GM18520 (cell line): ENCODE measurements around the gene CRYBG1.
"Not testable (repeated sequence)": the region's sequence is repeated elsewhere in the genome, so short reads cannot be mapped to it uniquely, and the experiment has no call there.

Source experiments
- ATAC-seq: cut with Tn5 transposase; IDR thresholded peaks from one replicate; pipeline ENCODE4 v1.9.1; 2021; ENCODE audit not compliant: unreplicated experiment

The CRYBG1 gene

GRCh38 chr6:106574741-106575458 lies 214.4 kb downstream of the CRYBG1 start:
- no peak for ATAC-seq

GRCh38 chr6:106579281-106579680 lies 218.8 kb downstream of the CRYBG1 start:
- ATAC-seq: no peak

- no peak for ATAC-seq
Observed at GRCh38 chr6:106581468-106581867, 221.0 kb downstream of the CRYBG1 start.

GRCh38 chr6:106586815-106587415 lies 226.4 kb downstream of the CRYBG1 start:
- ATAC-seq: no peak

GRCh38 chr6:106588937-106589336 lies 228.4 kb downstream of the CRYBG1 start:
- ATAC-seq: not testable (repeated sequence)

GRCh38 chr6:106591111-106591825 lies 230.8 kb downstream of the CRYBG1 start:
- no peak for ATAC-seq

GRCh38 chr6:106599440-106599839 lies 238.9 kb downstream of the CRYBG1 start:
- no peak for ATAC-seq

GRCh38 chr6:106600329-106600728 lies 239.8 kb downstream of the CRYBG1 start:
- ATAC-seq: no peak

- no peak for ATAC-seq
Observed at GRCh38 chr6:106608080-106608668, 247.7 kb downstream of the CRYBG1 start.

- no peak for ATAC-seq
Observed at GRCh38 chr6:106609699-106610098, 249.2 kb downstream of the CRYBG1 start.

- ATAC-seq: no peak
Observed at GRCh38 chr6:106611030-106611429, 250.5 kb downstream of the CRYBG1 start.

GRCh38 chr6:106612671-106613416 lies 252.3 kb downstream of the CRYBG1 start:
- no peak for ATAC-seq

GRCh38 chr6:106613590-106613989 lies 253.1 kb downstream of the CRYBG1 start:
- no peak for ATAC-seq

- no peak for ATAC-seq
Observed at GRCh38 chr6:106614166-106614565, 253.6 kb downstream of the CRYBG1 start.

GRCh38 chr6:106614592-106615257 lies 254.2 kb downstream of the CRYBG1 start:
- ATAC-seq: no peak

GRCh38 chr6:106617302-106617701 lies 256.8 kb downstream of the CRYBG1 start:
- ATAC-seq: no peak

GRCh38 chr6:106617857-106618256 lies 257.3 kb downstream of the CRYBG1 start:
- ATAC-seq: no peak

GRCh38 chr6:106618324-106618723 lies 257.8 kb downstream of the CRYBG1 start:
- ATAC-seq: no peak

GRCh38 chr6:106619223-106619622 lies 258.7 kb downstream of the CRYBG1 start:
- ATAC-seq: no peak

- ATAC-seq: no peak
Observed at GRCh38 chr6:106620931-106621672, 260.6 kb downstream of the CRYBG1 start.
